22Rv1 (cell line): ENCODE results near the gene KIF26B.

ENCODE experiments used
- H3K27ac ChIP-seq: fragments of 450-650 bp; 2 replicates; pipeline ENCODE4 v1.5.1; 2017
- CTCF ChIP-seq: fragments of 450-650 bp; IDR thresholded peaks from 2 replicates; pipeline ENCODE4 v1.5.1; 2017; ENCODE audit warnings: mild to moderate bottlenecking
- ZFX ChIP-seq: fragments of 450-650 bp; IDR thresholded peaks from 2 replicates; pipeline ENCODE4 v1.6.1; 2017; ENCODE audit warnings: antibody characterized with exemption, borderline replicate concordance

KIF26B gene

DNA sequence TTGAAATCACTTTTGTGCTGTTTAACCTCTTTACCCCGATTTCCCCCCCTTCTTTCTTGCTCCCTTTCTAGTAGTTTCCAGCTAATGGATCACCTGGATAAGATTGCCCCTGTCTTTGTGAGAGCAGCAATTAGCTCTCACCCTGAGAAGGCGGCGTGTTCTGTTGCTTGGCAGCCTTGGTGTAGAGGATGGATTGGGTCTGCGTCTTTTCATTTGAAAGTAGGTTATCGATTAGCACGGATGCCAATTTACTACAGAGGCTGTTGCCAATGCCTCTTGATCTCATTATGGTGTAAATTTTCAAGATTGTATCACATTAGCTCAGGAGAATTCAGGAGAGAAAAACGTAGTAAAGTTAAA, 26.4 kb downstream of the KIF26B start:
- no peak for TF ChIP-seq CTCF
- TF ChIP-seq ZFX = no peak
- no peak overlapping the region for H3K27ac ChIP-seq

GRCh38 chr1:245182028-245182427, 27.2 kb downstream of the KIF26B start:
- TF ChIP-seq ZFX (no peak), CTCF (no peak)
- no peak overlapping the region for H3K27ac ChIP-seq

- no peak overlapping the region for H3K27ac ChIP-seq
- TF ChIP-seq CTCF = no peak
- no peak for TF ChIP-seq ZFX
Measured at GRCh38 chr1:245183429-245183828, 28.6 kb downstream of the KIF26B start.

DNA sequence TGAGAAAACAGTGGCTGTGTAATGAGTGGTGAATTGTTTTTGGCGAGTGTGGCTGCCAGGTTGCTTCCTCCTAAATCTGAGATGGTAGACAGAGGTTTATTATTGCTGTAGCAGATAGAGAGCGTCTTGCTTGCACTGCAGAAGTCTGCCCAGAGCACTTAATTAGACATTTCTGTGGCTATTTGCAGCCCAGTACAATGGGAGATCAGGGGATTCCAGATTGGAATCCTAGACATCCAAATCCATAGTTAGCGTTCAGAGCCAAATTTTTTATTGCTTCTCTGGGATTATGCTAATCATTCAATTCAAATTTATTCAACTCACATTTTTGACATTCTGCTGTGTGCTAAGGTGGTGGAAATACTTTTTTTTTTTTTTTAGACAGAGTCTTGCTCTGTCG, 30.0 kb downstream of the KIF26B start:
- no peak for TF ChIP-seq CTCF
- no peak for TF ChIP-seq ZFX
- H3K27ac ChIP-seq = no peak overlapping the region

DNA sequence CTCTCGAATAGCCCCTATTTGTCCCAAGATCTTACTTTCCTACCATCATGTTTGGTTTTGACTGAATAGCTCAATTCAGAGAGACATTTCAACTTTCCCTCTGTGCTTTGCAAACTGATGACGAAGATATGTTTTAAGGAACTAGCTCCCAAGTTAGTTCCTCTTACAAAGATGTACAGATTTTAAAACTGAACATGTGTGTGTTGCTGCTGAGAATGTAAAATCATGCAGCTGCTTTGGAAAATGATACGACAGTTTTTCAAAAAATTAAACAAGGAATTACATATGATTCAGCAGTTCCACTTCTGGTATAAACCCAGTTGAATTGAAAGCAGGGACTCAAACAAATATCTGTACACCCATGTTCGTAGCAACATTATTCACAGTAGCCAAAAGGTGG, 33.6 kb downstream of the KIF26B start:
- TF ChIP-seq CTCF (no peak), ZFX (no peak)
- H3K27ac ChIP-seq = no peak overlapping the region

DNA sequence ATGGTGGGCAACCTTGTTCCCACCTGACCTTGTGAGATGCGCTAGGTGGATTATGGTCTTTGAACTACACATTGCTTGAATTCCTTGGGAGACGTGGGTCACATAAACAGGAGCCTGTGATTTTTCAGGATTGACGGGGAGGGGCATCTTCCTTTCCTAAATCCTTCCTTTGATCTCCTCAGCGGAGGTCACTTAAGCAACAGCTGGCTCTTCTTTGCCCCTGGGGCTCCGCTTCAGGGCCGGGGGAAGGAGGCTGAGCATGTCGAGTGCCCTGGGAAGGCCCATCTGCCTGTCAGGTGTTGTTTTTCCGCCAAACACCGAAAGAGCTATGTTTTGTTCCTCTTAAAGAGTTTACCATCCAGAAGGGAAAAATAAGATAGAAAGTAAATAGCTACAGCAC, 40.6 kb downstream of the KIF26B start:
- H3K27ac ChIP-seq = no peak overlapping the region
- TF ChIP-seq ZFX (no peak), CTCF (no peak)

- H3K27ac ChIP-seq = no peak overlapping the region
- TF ChIP-seq CTCF (no peak), ZFX (no peak)
Measured at GRCh38 chr1:245197121-245197520, 42.3 kb downstream of the KIF26B start.
